NT2/D1 (cell line): Measurements from ENCODE around the gene PARD6A.

Experiments used
- SUZ12 ChIP-seq: IDR thresholded peaks from 2 replicates; pipeline ENCODE4 v1.6.1; 2011; ENCODE audit not compliant: insufficient read length, insufficient read depth; ENCODE audit errors: extremely low read depth
- YY1 ChIP-seq: IDR thresholded peaks from 2 replicates; pipeline ENCODE4 v1.6.1; 2011; ENCODE audit not compliant: insufficient read length, insufficient read depth
- ZNF274 ChIP-seq: IDR thresholded peaks from 2 replicates; pipeline ENCODE4 v1.6.1; 2011; ENCODE audit warnings: mild to moderate bottlenecking, low read depth, low read length

GRCh38 chr16:67665598-67665997 lies 4.8 kb downstream of the PARD6A start:
- TF ChIP-seq ZNF274, result no peak
- TF ChIP-seq YY1, result no peak
- no peak for TF ChIP-seq SUZ12
